Fibroblast of villous mesenchyme (primary cell): ENCODE measurements around the gene FAM83G. TPM values are rescaled to one million over a fixed set of nuclear protein-coding genes. Genes with fewer than 3 reads are reported as not detected.

Experiments used
- DNase-seq: peaks from one replicate; pipeline ENCODE4 v3.0.0-alpha.2; 2010; ENCODE audit warnings: low read depth
- H3K4me3 ChIP-seq: 2 replicates; pipeline ENCODE4 v1.5.1; 2011; ENCODE audit warnings: low read depth, mild to moderate bottlenecking, low read length
- total RNA-seq: library from RNA; depleted of rRNA; stranded (reverse); fragments of >200 nt; gene quantifications from 2 replicates; pipeline ENCODE4 v1.2.3, GENCODE V29; 2012
- TF ChIP-seq, protein P1 (sequence below): IDR thresholded peaks from 2 replicates; pipeline ENCODE4 v1.5.1; 2012; ENCODE audit warnings: low read depth, mild to moderate bottlenecking, low read length; ENCODE audit not compliant: insufficient read depth

The FAM83G gene
- total RNA-seq, 1 donor: 12.1 TPM

DNA sequence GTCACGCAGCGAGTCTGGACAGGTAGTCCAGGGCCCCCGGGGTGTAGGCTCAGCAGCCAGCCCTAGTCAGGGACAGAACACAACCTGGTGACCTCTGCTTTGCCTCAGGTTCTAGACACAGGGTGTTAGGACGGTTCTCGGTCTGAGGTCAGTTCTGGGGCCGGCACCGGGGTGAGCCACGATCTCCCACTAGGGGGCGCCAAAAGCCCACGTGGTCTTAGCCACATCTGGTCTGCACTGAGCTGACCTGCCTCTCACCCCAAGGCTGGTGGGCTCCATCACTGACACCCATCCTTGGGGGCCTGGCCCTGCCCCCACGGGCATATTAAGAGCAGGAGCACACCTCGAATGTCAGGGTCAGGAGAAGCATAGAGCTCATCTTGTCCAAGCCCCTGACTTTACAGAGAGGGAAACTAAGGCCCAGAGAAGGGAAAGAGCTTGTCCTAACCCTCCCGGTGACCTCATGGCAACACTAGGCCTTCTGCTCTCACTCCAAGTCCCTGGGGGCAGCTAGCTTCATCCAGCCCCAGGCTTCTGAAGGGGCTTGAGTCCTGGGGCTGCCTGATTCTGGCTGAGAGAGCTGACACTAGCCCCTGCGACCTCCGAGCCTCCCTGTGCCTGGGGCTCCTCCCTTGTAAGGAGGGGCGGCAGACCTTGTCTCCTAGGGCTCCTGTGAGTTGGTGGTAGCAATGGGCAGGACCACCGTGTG, 43.6 kb downstream of the FAM83G start:
- TF ChIP-seq, protein P1, sequence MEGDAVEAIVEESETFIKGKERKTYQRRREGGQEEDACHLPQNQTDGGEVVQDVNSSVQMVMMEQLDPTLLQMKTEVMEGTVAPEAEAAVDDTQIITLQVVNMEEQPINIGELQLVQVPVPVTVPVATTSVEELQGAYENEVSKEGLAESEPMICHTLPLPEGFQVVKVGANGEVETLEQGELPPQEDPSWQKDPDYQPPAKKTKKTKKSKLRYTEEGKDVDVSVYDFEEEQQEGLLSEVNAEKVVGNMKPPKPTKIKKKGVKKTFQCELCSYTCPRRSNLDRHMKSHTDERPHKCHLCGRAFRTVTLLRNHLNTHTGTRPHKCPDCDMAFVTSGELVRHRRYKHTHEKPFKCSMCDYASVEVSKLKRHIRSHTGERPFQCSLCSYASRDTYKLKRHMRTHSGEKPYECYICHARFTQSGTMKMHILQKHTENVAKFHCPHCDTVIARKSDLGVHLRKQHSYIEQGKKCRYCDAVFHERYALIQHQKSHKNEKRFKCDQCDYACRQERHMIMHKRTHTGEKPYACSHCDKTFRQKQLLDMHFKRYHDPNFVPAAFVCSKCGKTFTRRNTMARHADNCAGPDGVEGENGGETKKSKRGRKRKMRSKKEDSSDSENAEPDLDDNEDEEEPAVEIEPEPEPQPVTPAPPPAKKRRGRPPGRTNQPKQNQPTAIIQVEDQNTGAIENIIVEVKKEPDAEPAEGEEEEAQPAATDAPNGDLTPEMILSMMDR: peak; percentile 90

DNA sequence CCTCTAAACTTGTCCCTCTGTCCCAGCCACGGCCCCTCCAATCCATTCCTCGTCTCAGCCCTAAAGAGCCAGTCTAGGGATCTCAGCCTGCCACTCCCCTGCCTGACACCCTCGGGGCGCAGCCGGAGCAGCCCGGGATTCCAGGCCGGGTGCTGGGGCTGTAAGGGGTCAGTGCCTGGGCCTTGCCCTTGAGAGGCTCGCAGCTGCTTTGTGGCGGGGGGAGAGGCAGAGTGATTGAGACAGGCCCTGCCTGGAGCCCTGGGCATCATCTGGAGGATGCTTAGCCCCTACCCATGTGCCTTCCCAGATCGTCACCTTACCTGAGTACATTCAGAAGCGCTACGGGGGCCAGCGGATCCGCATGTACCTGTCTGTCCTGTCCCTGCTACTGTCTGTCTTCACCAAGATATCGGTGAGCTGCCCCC, 44.3 kb downstream of the FAM83G start:
- TF ChIP-seq, protein P1: no peak
- H3K4me3 ChIP-seq: no peak overlapping the region
- DNase-seq: no peak

More for the DNA sequence above, 43.6 kb downstream of the FAM83G start:
- DNase-seq: peak; percentile 65
- no peak overlapping the region for H3K4me3 ChIP-seq

DNA sequence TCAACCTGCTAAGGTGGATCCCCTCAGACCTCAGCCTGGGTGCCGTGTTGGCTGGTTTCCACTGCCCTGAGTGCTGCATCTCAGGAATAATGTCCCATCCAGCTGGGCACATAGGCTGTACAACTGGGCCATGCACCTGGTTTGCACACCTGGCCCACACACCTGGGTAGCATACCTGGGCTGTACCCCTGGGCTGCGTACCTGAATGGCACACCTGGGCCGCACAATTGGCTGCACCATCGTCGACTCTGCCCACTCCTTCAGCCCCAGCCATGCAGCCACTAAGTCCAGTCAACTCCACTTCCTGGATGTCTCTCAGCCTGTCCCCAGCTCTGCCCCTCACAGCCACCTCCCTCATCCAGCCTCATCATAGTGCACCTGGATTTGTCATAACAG, 44.7 kb downstream of the FAM83G start:
- no peak overlapping the region for H3K4me3 ChIP-seq
- TF ChIP-seq, protein P1: no peak
- no peak for DNase-seq

DNA sequence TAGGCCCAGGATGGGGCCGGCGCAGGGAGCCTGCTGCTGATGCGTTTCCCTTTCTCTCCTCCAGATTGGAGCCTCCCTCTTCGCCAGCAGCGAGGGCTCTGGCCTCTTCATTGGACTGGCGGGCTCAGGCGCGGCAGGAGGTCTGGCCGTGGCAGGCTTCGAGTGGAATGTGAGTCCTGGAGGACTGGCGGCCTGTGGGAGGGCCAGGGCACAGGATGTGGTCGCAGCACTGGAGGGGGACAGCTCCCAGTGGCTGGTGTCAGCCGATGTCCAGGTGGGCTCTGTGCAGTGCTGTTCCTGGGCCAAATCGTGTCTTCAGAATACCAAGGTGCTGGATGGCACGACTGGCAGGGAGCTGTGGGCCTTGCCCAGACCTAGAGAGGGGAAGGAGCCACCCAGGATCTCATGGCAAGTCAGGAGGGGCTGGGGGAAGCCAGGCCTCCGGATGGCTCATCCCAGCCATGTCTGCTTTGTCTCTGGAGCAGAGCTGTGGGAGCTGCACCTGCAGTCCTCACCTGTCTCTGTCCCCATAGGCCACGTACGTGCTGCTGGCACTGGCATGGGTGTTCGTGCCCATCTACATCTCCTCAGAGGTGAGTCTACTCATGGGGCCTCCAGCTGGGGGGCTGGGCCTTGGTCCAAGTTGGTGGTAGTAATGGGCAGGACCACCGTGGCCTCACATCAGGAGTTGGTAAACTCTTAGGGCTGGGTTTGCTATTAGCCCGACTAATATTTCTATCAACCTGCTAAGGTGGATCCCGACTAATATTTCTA, 45.3 kb downstream of the FAM83G start:
- DNase-seq: no peak
- TF ChIP-seq, protein P1: no peak
- H3K4me3 ChIP-seq: no peak overlapping the region

DNA sequence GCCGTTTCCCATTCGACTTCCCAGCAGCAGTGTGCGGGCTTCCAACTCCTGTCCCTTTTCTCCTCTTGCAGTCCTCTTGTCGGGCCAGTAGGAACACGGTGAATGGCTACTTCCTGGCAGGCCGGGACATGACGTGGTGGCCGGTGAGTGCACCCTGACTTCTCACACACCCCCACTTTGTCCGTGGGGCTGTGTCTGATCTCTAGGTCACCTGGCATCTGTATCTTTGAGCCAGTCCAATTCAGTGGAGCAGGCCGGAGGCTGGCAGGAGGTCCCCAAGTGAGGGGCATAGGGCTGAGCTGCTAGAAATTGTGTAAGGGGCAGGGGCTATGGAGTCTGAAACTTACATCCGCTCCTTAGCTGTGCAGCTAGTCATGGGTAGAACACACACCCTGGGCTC, 46.0 kb downstream of the FAM83G start:
- TF ChIP-seq, protein P1: no peak
- no peak overlapping the region for H3K4me3 ChIP-seq
- DNase-seq: no peak

DNA sequence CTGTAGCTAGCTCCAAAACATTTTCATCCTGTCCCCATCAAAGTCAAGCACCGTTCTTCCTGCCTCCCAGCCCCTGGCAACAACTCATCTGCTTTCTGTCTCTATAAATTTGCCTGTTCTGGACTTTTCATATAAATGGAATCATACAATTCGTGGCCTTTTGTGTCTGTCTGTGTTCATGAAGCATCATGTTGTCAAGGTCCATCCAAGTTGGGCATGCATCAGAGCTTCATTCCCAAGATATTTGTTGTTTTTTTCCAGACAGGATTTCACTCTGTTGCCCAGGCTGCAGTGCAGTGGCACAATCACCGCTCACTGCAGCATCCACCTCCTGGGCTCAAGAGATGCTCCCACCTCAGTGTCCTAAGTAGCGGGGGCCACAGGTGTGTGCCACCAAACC, 46.7 kb downstream of the FAM83G start:
- TF ChIP-seq, protein P1: no peak
- no peak overlapping the region for H3K4me3 ChIP-seq
- no peak for DNase-seq
